Measurements from ENCODE around the gene FN3K.

- TF ChIP-seq, protein P1, sequence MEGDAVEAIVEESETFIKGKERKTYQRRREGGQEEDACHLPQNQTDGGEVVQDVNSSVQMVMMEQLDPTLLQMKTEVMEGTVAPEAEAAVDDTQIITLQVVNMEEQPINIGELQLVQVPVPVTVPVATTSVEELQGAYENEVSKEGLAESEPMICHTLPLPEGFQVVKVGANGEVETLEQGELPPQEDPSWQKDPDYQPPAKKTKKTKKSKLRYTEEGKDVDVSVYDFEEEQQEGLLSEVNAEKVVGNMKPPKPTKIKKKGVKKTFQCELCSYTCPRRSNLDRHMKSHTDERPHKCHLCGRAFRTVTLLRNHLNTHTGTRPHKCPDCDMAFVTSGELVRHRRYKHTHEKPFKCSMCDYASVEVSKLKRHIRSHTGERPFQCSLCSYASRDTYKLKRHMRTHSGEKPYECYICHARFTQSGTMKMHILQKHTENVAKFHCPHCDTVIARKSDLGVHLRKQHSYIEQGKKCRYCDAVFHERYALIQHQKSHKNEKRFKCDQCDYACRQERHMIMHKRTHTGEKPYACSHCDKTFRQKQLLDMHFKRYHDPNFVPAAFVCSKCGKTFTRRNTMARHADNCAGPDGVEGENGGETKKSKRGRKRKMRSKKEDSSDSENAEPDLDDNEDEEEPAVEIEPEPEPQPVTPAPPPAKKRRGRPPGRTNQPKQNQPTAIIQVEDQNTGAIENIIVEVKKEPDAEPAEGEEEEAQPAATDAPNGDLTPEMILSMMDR (IDR thresholded peaks at IDR 0.05; ENCODE audit: extremely low read depth in 1 of 2, insufficient read depth in 1 of 2, low read depth in 1 of 2, low read length in 2 of 2), result no peak
- no peak for TF ChIP-seq POLR2A (IDR thresholded peaks at IDR 0.05; ENCODE audit: low read depth, low read length)
- TF ChIP-seq JUN (IDR thresholded peaks at IDR 0.05; ENCODE audit: borderline replicate concordance, insufficient read depth, insufficient read length, low read depth), result no peak
- TF ChIP-seq POLR2AphosphoS5 (IDR thresholded peaks at IDR 0.05; ENCODE audit: insufficient read depth, low read depth, low read length), result peak; percentile 41
Observed at GRCh38 chr17:82751571-82752370, 16.4 kb downstream of the FN3K start, which contains the start of gene TBCD.
